ENCODE measurements around the gene EXO1. TPM values are rescaled to one million over a fixed set of nuclear protein-coding genes. Genes with fewer than 3 reads are reported as not detected.

The EXO1 gene
- total RNA-seq, 1 donor from 2014 or later, result 2.3 TPM

GRCh38 chr1:241881440-241881839 is 33.4 kb downstream of the EXO1 start:
- ChIA-PET POLR2A (no interaction called here), CTCF (no interaction called here)
- Mint-ChIP-seq H3K27me3 (no peaks in the 10 kb centered on the region), H3K4me1 (no peaks in the 10 kb centered on the region), H3K36me3 (ENCODE audit: low read depth) (no peaks in the 10 kb centered on the region), H3K4me3 (no peak overlapping the region), H3K9me3 (no peaks in the 10 kb centered on the region), H3K27ac (no peak overlapping the region)
- TF ChIP-seq CTCF (IDR thresholded peaks at IDR 0.05), result no peak
- no peak for ATAC-seq (ENCODE audit: low read depth)
- no peak for DNase-seq
- intact Hi-C loops (cut with micrococcal nuclease), result no loop called here

DNA sequence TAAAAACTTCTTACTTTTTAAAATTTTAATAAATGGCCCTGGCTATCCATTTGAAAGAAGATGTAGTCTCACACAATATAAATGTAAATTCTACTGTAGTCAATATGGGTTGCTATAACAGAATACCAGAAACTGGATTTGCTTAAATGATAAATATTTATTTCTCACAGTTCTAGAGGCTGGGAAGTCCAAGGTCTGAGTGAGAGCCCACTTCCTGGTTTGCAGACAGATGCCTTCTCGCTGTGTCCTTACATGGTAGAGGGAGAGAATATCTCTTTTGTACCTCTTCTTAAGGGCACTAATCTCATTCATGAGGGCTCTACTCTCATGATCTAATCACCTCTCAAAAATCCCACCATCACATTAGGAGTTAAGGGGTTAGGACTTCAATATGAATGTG is 35.2 kb downstream of the EXO1 start:
- DNase-seq, result no peak
- Mint-ChIP-seq H3K9me3 (no peaks in the 10 kb centered on the region), H3K4me3 (no peak overlapping the region), H3K27ac (no peak overlapping the region), H3K36me3 (ENCODE audit: low read depth) (no peaks in the 10 kb centered on the region), H3K27me3 (no peaks in the 10 kb centered on the region), H3K4me1 (no peaks in the 10 kb centered on the region)
- ChIA-PET CTCF (no interaction called here), POLR2A (no interaction called here)
- intact Hi-C loops (cut with micrococcal nuclease), result no loop called here
- ATAC-seq (ENCODE audit: low read depth), result no peak
- TF ChIP-seq CTCF (IDR thresholded peaks at IDR 0.05), result no peak

- no peaks in the 10 kb centered on the region for H3K4me1 Mint-ChIP-seq
- no peak overlapping the region for H3K4me3 Mint-ChIP-seq
- intact Hi-C loops (cut with micrococcal nuclease), result no loop called here
- no peaks in the 10 kb centered on the region for H3K27me3 Mint-ChIP-seq
- no peaks in the 10 kb centered on the region for H3K36me3 Mint-ChIP-seq (ENCODE audit: low read depth)
- no peaks in the 10 kb centered on the region for H3K9me3 Mint-ChIP-seq
- ChIA-PET POLR2A (no interaction called here), CTCF (no interaction called here)
- no peak for TF ChIP-seq CTCF (IDR thresholded peaks at IDR 0.05)
- no peak overlapping the region for H3K27ac Mint-ChIP-seq
- ATAC-seq (ENCODE audit: low read depth) (no peak), DNase-seq (no peak)
Measured at GRCh38 chr1:241888232-241888631, 40.2 kb downstream of the EXO1 start.

GRCh38 chr1:241891296-241891695 is 43.3 kb downstream of the EXO1 start:
- H3K27ac Mint-ChIP-seq, result no peak overlapping the region
- no peaks in the 10 kb centered on the region for H3K36me3 Mint-ChIP-seq (ENCODE audit: low read depth)
- intact Hi-C loops (cut with micrococcal nuclease), result no loop called here
- no peaks in the 10 kb centered on the region for H3K4me1 Mint-ChIP-seq
- H3K4me3 Mint-ChIP-seq, result no peak overlapping the region
- no peaks in the 10 kb centered on the region for H3K27me3 Mint-ChIP-seq
- ATAC-seq (ENCODE audit: low read depth) (no peak), DNase-seq (no peak)
- ChIA-PET POLR2A (no interaction called here), CTCF (no interaction called here)
- no peak for TF ChIP-seq CTCF (IDR thresholded peaks at IDR 0.05)
- H3K9me3 Mint-ChIP-seq, result no peaks in the 10 kb centered on the region

- Mint-ChIP-seq H3K4me1 (peaks cover 5% of the 10 kb centered on the region), H3K27me3 (no peaks in the 10 kb centered on the region), H3K36me3 (ENCODE audit: low read depth) (no peaks in the 10 kb centered on the region), H3K4me3 (no peak overlapping the region), H3K9me3 (no peaks in the 10 kb centered on the region), H3K27ac (no peak overlapping the region)
- CTCF ChIA-PET, result interaction anchor here (4.0 kb wide), 1 partner anchor 105 kb away, joined by 36 read pairs; the partner anchor contains the start of gene MAP1LC3C
- TF ChIP-seq CTCF (IDR thresholded peaks at IDR 0.05), result no peak
- intact Hi-C loops (cut with micrococcal nuclease), result no loop called here
- POLR2A ChIA-PET, result no interaction called here
- no peak for ATAC-seq (ENCODE audit: low read depth)
- no peak for DNase-seq
Measured at GRCh38 chr1:241894016-241894415, 46.0 kb downstream of the EXO1 start.

Data from activated B cell treated with CpG ODN at 0.5 μM for 24 hours (primary cell).